ENCODE measurements around the gene PLXNB3.

The PLXNB3 gene

GRCh38 chrX:153806999-153807575, 43.0 kb downstream of the PLXNB3 start:
- TF ChIP-seq CSRNP3 (CRISPR knock-in tag; IDR thresholded peaks at IDR 0.05) = no peak
- TF ChIP-seq ARNTL (CRISPR knock-in tag; IDR thresholded peaks at IDR 0.05; ENCODE audit: borderline replicate concordance, low read depth) = no peak
- no peak for TF ChIP-seq ZC3H10 (CRISPR knock-in tag; IDR thresholded peaks at IDR 0.05)
- no peak for TF ChIP-seq RARB (CRISPR knock-in tag; IDR thresholded peaks at IDR 0.05)
- no peak for TF ChIP-seq ISL1 (CRISPR knock-in tag; IDR thresholded peaks at IDR 0.05)
- ATAC-seq = no peak

GRCh38 chrX:153807976-153808375, 43.9 kb downstream of the PLXNB3 start:
- no peak for ATAC-seq
- no peak for TF ChIP-seq OSR1 (CRISPR knock-in tag; IDR thresholded peaks at IDR 0.05)
- no peak for TF ChIP-seq ISL1 (CRISPR knock-in tag; IDR thresholded peaks at IDR 0.05)
- TF ChIP-seq TOX (CRISPR knock-in tag; IDR thresholded peaks at IDR 0.05; ENCODE audit: borderline replicate concordance) = no peak
- no peak for TF ChIP-seq ZNF565 (CRISPR knock-in tag; conservative IDR thresholded peaks at IDR 0.05; ENCODE audit: low read depth)
- TF ChIP-seq TCF4 (CRISPR knock-in tag; IDR thresholded peaks at IDR 0.05; ENCODE audit: borderline replicate concordance) = no peak
- TF ChIP-seq RARB (CRISPR knock-in tag; IDR thresholded peaks at IDR 0.05) = no peak
- TF ChIP-seq ESRRG (CRISPR knock-in tag; IDR thresholded peaks at IDR 0.05) = no peak

- TF ChIP-seq ZFP3 (CRISPR knock-in tag; IDR thresholded peaks at IDR 0.05) (no peak), POU6F1 (CRISPR knock-in tag; IDR thresholded peaks at IDR 0.05; ENCODE audit: borderline replicate concordance, low read depth) (no peak), BACH2 (CRISPR knock-in tag; IDR thresholded peaks at IDR 0.05; ENCODE audit: borderline replicate concordance) (no peak), GLIS3 (CRISPR knock-in tag; IDR thresholded peaks at IDR 0.05) (no peak), ZC3H10 (CRISPR knock-in tag; IDR thresholded peaks at IDR 0.05) (no peak), OSR1 (CRISPR knock-in tag; IDR thresholded peaks at IDR 0.05) (no peak)
- no peak for ATAC-seq
Observed at GRCh38 chrX:153812220-153812619, 48.2 kb downstream of the PLXNB3 start.

GRCh38 chrX:153813161-153813560, 49.1 kb downstream of the PLXNB3 start:
- TF ChIP-seq TSHZ2 (CRISPR knock-in tag; IDR thresholded peaks at IDR 0.05) = no peak
- TF ChIP-seq CSDC2 (CRISPR knock-in tag; IDR thresholded peaks at IDR 0.05) = no peak
- TF ChIP-seq BACH2 (CRISPR knock-in tag; IDR thresholded peaks at IDR 0.05; ENCODE audit: borderline replicate concordance) = no peak
- no peak for TF ChIP-seq SNAI2 (CRISPR knock-in tag; IDR thresholded peaks at IDR 0.05)
- no peak for TF ChIP-seq TCF4 (CRISPR knock-in tag; IDR thresholded peaks at IDR 0.05; ENCODE audit: borderline replicate concordance)
- no peak for TF ChIP-seq RARB (CRISPR knock-in tag; IDR thresholded peaks at IDR 0.05)
- TF ChIP-seq ISL1 (CRISPR knock-in tag; IDR thresholded peaks at IDR 0.05) = no peak
- TF ChIP-seq PATZ1 (CRISPR knock-in tag; IDR thresholded peaks at IDR 0.05; ENCODE audit: borderline replicate concordance) = no peak
- TF ChIP-seq ZNF70 (CRISPR knock-in tag; IDR thresholded peaks at IDR 0.05) = no peak
- no peak for TF ChIP-seq CSRNP3 (CRISPR knock-in tag; IDR thresholded peaks at IDR 0.05)
- no peak for TF ChIP-seq POU6F1 (CRISPR knock-in tag; IDR thresholded peaks at IDR 0.05; ENCODE audit: borderline replicate concordance, low read depth)
- TF ChIP-seq ZNF8 (CRISPR knock-in tag; IDR thresholded peaks at IDR 0.05) = no peak
- no peak for TF ChIP-seq TOX (CRISPR knock-in tag; IDR thresholded peaks at IDR 0.05; ENCODE audit: borderline replicate concordance)
- TF ChIP-seq ARNTL (CRISPR knock-in tag; IDR thresholded peaks at IDR 0.05; ENCODE audit: borderline replicate concordance, low read depth) = no peak
- no peak for TF ChIP-seq CREB5 (CRISPR knock-in tag; IDR thresholded peaks at IDR 0.05; ENCODE audit: low read depth)
- TF ChIP-seq PPARA (CRISPR knock-in tag; IDR thresholded peaks at IDR 0.05; ENCODE audit: borderline replicate concordance) = no peak
- no peak for TF ChIP-seq ZNF565 (CRISPR knock-in tag; conservative IDR thresholded peaks at IDR 0.05; ENCODE audit: low read depth)
- no peak for TF ChIP-seq OSR1 (CRISPR knock-in tag; IDR thresholded peaks at IDR 0.05)
- TF ChIP-seq ZC3H10 (CRISPR knock-in tag; IDR thresholded peaks at IDR 0.05) = no peak
- no peak for TF ChIP-seq ESRRG (CRISPR knock-in tag; IDR thresholded peaks at IDR 0.05)
- ATAC-seq = no peak
